Activated CD8-positive, alpha-beta memory T cell treated with anti-CD3 and anti-CD28 coated beads for 24 hours (primary cell): Measurements from ENCODE around the gene PRSS33.

Source experiments
- DNase-seq: peaks from one replicate; pipeline ENCODE4 v3.0.0-alpha.2; 2020

Gene PRSS33

GRCh38 chr16:2776500-2777139 lies 10.7 kb downstream of the PRSS33 start:
- no peak for DNase-seq

GRCh38 chr16:2775765-2776499 lies 11.4 kb downstream of the PRSS33 start:
- no peak for DNase-seq

GRCh38 chr16:2775131-2775716 lies 12.1 kb downstream of the PRSS33 start:
- no peak for DNase-seq

GRCh38 chr16:2774161-2774891 lies 13.0 kb downstream of the PRSS33 start:
- DNase-seq, result no peak

GRCh38 chr16:2773188-2773968 lies 14.0 kb downstream of the PRSS33 start:
- no peak for DNase-seq

- peak; percentile 65 for DNase-seq
These were observed 15.6 kb downstream of the PRSS33 start for GRCh38 chr16:2771496-2772402.

- peak; percentile 57 for DNase-seq
These were observed 17.1 kb downstream of the PRSS33 start for GRCh38 chr16:2770057-2770951.

- no peak for DNase-seq
These were observed 17.7 kb downstream of the PRSS33 start for GRCh38 chr16:2769675-2770056.

GRCh38 chr16:2769100-2769529 lies 18.2 kb downstream of the PRSS33 start:
- DNase-seq, result no peak

GRCh38 chr16:2768403-2769089 lies 18.8 kb downstream of the PRSS33 start:
- DNase-seq, result no peak

- DNase-seq, result no peak
These were observed 19.5 kb downstream of the PRSS33 start for GRCh38 chr16:2767891-2768290.

- no peak for DNase-seq
These were observed 20.1 kb downstream of the PRSS33 start for GRCh38 chr16:2767140-2767731.

GRCh38 chr16:2766430-2767139 lies 20.8 kb downstream of the PRSS33 start:
- DNase-seq, result peak; percentile 57

- DNase-seq, result no peak
These were observed 21.6 kb downstream of the PRSS33 start for GRCh38 chr16:2765462-2766404.

GRCh38 chr16:2764718-2765117 lies 22.6 kb downstream of the PRSS33 start:
- DNase-seq, result no peak

GRCh38 chr16:2763173-2763572 lies 24.2 kb downstream of the PRSS33 start:
- no peak for DNase-seq

GRCh38 chr16:2762711-2763110 lies 24.6 kb downstream of the PRSS33 start:
- DNase-seq, result no peak
